Left ventricle myocardium superior (tissue), 1 donor: ENCODE data around the gene CCR2. TPM values are rescaled to one million over a fixed set of nuclear protein-coding genes. Genes with fewer than 3 reads are reported as not detected.

Experiments used
- ATAC-seq: fragments of 200-7000 bp; cut with Tn5 transposase; one replicate; pipeline ENCODE4 v1.9.1; 2020; ENCODE audit warnings: mild to moderate bottlenecking, moderate library complexity
- DNase-seq: peaks from one replicate; pipeline ENCODE4 v3.0.0-alpha.2; 2020
- intact Hi-C: fragments of 100-400 bp; cut with micrococcal nuclease; formaldehyde crosslinking; loops from one replicate; pipeline ENCODE4 v1.11.0; 2022
- total RNA-seq: library from RNA; stranded (reverse); fragmentation: NEBNext Ultra II Directional; extraction: Animal tissue kit (Norgen Biotek cat#: 25700); gene quantifications from one replicate; pipeline ENCODE4 v1.2.1, GENCODE V29; 2021
- donor health status: DM: no; HTN: yes; CAD: no; lungs with severe emphysema.

CCR2 gene
- total RNA-seq, 1 donor from 2014 or later, result 1.3 TPM

- peak; percentile 53 for ATAC-seq
These were observed 2.3 kb upstream of the CCR2 start for GRCh38 chr3:46351646-46352045.

GRCh38 chr3:46353090-46353489 lies 821 bp upstream of the CCR2 start:
- DNase-seq, result no peak
- intact Hi-C loops, result no loop called here
- no peak for ATAC-seq

More at GRCh38 chr3:46351646-46352045, 2.3 kb upstream of the CCR2 start:
- intact Hi-C loops, result no loop called here
- DNase-seq, result no peak

- intact Hi-C loops, result no loop called here
- DNase-seq, result no peak
- ATAC-seq, result no peak
These were observed 567 bp downstream of the CCR2 start for GRCh38 chr3:46354478-46354877.

GRCh38 chr3:46354984-46355383 lies 1.1 kb downstream of the CCR2 start:
- DNase-seq (no peak), ATAC-seq (no peak)
- intact Hi-C loops, result no loop called here

GRCh38 chr3:46356276-46356675 lies 2.4 kb downstream of the CCR2 start:
- DNase-seq (no peak), ATAC-seq (no peak)
- intact Hi-C loops, result no loop called here

- DNase-seq, result no peak
- no peak for ATAC-seq
- intact Hi-C loops, result no loop called here
These were observed 3.0 kb downstream of the CCR2 start for GRCh38 chr3:46356909-46357308.

- intact Hi-C loops, result no loop called here
- ATAC-seq (no peak), DNase-seq (no peak)
These were observed 4.6 kb downstream of the CCR2 start for GRCh38 chr3:46358466-46358865.

GRCh38 chr3:46359733-46360493 lies 6.0 kb downstream of the CCR2 start:
- intact Hi-C loops, result loop anchor here (10.0 kb wide), 1 partner anchor 65 kb away; no protein-coding TSS in a partner anchor
- peak; percentile 53 for ATAC-seq
- no peak for DNase-seq

GRCh38 chr3:46360907-46361306 lies 7.0 kb downstream of the CCR2 start:
- DNase-seq (no peak), ATAC-seq (no peak)
- intact Hi-C loops, result loop anchor here (10.0 kb wide), 1 partner anchor 66 kb away; no protein-coding TSS in a partner anchor

- intact Hi-C loops, result loop anchor here (10.0 kb wide), 1 partner anchor 67 kb away; no protein-coding TSS in a partner anchor
- ATAC-seq (peak; percentile 82), DNase-seq (peak; percentile 40)
These were observed 7.7 kb downstream of the CCR2 start for GRCh38 chr3:46361408-46362283.

GRCh38 chr3:46365041-46365440 lies 11.1 kb downstream of the CCR2 start:
- ATAC-seq, result no peak
- intact Hi-C loops, result loop anchor here (10.0 kb wide), 1 partner anchor 70 kb away; no protein-coding TSS in a partner anchor
- no peak for DNase-seq

GRCh38 chr3:46365737-46366524 lies 12.0 kb downstream of the CCR2 start:
- no peak for ATAC-seq
- intact Hi-C loops, result loop anchor here (10.0 kb wide), 1 partner anchor 71 kb away; no protein-coding TSS in a partner anchor

GRCh38 chr3:46367811-46368210 lies 13.9 kb downstream of the CCR2 start:
- intact Hi-C loops, result loop anchor here (10.0 kb wide), 1 partner anchor 73 kb away; no protein-coding TSS in a partner anchor
- DNase-seq (no peak), ATAC-seq (peak; percentile 82)

More at GRCh38 chr3:46365737-46366524, 12.0 kb downstream of the CCR2 start:
- DNase-seq, result no peak

GRCh38 chr3:46368569-46368968 lies 14.7 kb downstream of the CCR2 start:
- intact Hi-C loops, result loop anchor here (10.0 kb wide), 1 partner anchor 74 kb away; no protein-coding TSS in a partner anchor
- peak; percentile 66 for DNase-seq

GRCh38 chr3:46369151-46369550 lies 15.2 kb downstream of the CCR2 start:
- intact Hi-C loops, result loop anchor here (10.0 kb wide), 1 partner anchor 74 kb away; no protein-coding TSS in a partner anchor
- no peak for DNase-seq
- no peak for ATAC-seq

More at GRCh38 chr3:46368569-46368968, 14.7 kb downstream of the CCR2 start:
- ATAC-seq, result peak; percentile 80

GRCh38 chr3:46369675-46370132 lies 15.8 kb downstream of the CCR2 start:
- ATAC-seq (no peak), DNase-seq (no peak)
- intact Hi-C loops, result loop anchor here (10.0 kb wide), 1 partner anchor 75 kb away; no protein-coding TSS in a partner anchor

- no peak for ATAC-seq
- no peak for DNase-seq
- intact Hi-C loops, result no loop called here
These were observed 17.1 kb downstream of the CCR2 start, which contains the start of gene CCR5 for GRCh38 chr3:46370839-46371518. Gene CCR5, plus strand, starts transcription at chr3:46370946. Its CDS starts 1,957 bp downstream, at chr3:46372903.
